Fibroblast of the aortic adventitia (primary cell): ENCODE data around the gene DAB2IP. TPM values are rescaled to one million over a fixed set of nuclear protein-coding genes. Genes with fewer than 3 reads are reported as not detected.

Source experiments
- DNase-seq: peaks from one replicate; pipeline ENCODE4 v3.0.0-alpha.2; 2010; ENCODE audit warnings: low read depth
- H3K4me3 ChIP-seq: 2 replicates; pipeline ENCODE4 v1.5.1; 2011; ENCODE audit warnings: low read depth, mild to moderate bottlenecking, control low read depth, low read length, moderate library complexity
- total RNA-seq: library from RNA; depleted of rRNA; stranded (reverse); fragments of >200 nt; gene quantifications from 2 replicates; pipeline ENCODE4 v1.2.3, GENCODE V29; 2012; ENCODE audit warnings: low replicate concordance
- TF ChIP-seq, protein P1 (sequence below): IDR thresholded peaks from 2 replicates; pipeline ENCODE4 v1.5.1; 2011; ENCODE audit warnings: mild to moderate bottlenecking, low read length, control low read depth, inconsistent platforms; ENCODE audit not compliant: insufficient read depth

The DAB2IP gene
- total RNA-seq, 1 donor = 17.4 TPM

- no peak for DNase-seq
- H3K4me3 ChIP-seq = no peak overlapping the region
Observed at GRCh38 chr9:121720311-121721057, 69.0 kb downstream of the DAB2IP start.

GRCh38 chr9:121721058-121721350 is 69.6 kb downstream of the DAB2IP start:
- no peak for DNase-seq
- no peak overlapping the region for H3K4me3 ChIP-seq
- TF ChIP-seq, protein P1, sequence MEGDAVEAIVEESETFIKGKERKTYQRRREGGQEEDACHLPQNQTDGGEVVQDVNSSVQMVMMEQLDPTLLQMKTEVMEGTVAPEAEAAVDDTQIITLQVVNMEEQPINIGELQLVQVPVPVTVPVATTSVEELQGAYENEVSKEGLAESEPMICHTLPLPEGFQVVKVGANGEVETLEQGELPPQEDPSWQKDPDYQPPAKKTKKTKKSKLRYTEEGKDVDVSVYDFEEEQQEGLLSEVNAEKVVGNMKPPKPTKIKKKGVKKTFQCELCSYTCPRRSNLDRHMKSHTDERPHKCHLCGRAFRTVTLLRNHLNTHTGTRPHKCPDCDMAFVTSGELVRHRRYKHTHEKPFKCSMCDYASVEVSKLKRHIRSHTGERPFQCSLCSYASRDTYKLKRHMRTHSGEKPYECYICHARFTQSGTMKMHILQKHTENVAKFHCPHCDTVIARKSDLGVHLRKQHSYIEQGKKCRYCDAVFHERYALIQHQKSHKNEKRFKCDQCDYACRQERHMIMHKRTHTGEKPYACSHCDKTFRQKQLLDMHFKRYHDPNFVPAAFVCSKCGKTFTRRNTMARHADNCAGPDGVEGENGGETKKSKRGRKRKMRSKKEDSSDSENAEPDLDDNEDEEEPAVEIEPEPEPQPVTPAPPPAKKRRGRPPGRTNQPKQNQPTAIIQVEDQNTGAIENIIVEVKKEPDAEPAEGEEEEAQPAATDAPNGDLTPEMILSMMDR = peak; percentile 13

More at GRCh38 chr9:121720311-121721057, 69.0 kb downstream of the DAB2IP start:
- TF ChIP-seq, protein P1 = no peak

- H3K4me3 ChIP-seq = no peak overlapping the region
- TF ChIP-seq, protein P1 = no peak
- DNase-seq = peak; percentile 36
Observed at GRCh38 chr9:121721770-121722169, 70.3 kb downstream of the DAB2IP start.

DNA sequence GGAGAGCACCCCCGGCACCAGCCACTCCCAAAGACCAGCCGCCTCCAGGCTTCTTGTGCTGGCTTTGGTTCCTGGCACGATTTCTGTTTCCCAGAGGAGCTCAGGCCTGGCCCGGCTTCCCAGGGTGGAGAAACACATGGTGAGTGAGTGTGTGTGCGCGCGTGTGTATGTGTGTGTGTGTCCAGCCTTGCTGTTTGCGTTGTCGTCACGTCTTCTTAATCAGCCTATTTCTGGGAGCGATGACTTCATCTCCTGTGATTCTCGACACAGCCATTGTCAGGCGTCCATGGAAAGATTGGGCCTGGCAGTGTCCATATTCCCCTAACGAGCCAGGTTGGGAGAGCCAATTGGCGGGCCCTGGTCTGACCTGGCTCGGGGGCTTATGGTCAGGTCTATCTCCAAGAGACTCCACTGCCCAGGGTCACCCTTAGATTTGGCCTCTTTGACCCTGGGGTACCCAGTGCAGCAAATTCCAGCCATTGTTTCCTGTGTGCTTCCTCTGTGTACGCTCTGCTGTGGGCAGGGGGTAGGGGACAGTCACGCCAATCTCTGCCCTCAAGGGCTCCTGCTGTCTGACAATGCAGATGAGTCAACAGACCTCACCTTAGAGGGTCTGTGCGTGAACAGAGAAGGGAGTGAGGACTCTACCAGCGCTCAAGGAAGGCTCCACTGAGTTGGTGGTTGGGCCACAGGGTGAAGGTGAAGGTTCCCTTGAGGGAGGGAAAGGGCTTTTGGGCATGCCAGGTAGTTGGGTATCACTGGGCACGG is 73.8 kb downstream of the DAB2IP start:
- peak; percentile 99 for DNase-seq
- no peak overlapping the region for H3K4me3 ChIP-seq
- TF ChIP-seq, protein P1 = no peak

- H3K4me3 ChIP-seq = no peak overlapping the region
- peak; percentile 41 for DNase-seq
- TF ChIP-seq, protein P1 = no peak
Observed at GRCh38 chr9:121727295-121728020, 76.0 kb downstream of the DAB2IP start.

- TF ChIP-seq, protein P1 = no peak
- DNase-seq = no peak
- no peak overlapping the region for H3K4me3 ChIP-seq
Observed at GRCh38 chr9:121728916-121729315, 77.5 kb downstream of the DAB2IP start.
